Measurements from ENCODE around the gene AAGAB.
"Not testable (repeated sequence)": the region's sequence is repeated elsewhere in the genome, so short reads cannot be mapped to it uniquely, and the experiment has no call there.

The AAGAB gene

DNA sequence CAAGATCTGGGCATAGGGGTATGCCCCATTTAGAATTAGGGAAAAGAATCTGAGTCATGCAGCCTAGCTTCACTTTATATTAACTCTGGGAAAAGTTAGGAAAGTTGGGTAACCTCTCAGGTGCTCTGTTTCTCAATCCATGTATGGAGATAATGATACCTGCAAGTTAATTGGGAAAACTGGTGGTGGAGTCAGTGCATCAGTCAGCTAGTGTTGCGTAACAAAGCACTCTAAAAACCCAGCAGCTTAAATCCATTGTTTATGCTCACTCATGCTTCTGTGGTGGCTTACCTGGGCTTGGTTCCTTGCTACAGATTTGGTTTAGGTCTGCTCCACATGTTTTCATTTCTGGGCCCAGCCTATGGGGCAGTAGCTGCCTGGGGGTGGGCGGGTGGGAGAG is 98.0 kb downstream of the AAGAB start:
- Histone ChIP-seq H3K27me3 (replicated peaks; ENCODE audit: control insufficient read depth, insufficient read depth, low read length) (no peaks in the 10 kb centered on the region), H3K36me3 (ENCODE audit: control insufficient read depth, insufficient read depth, low read length) (no peaks in the 10 kb centered on the region; the same call in 1 of the 2 replicates), H3K4me3 (replicated peaks; ENCODE audit: low read depth, low read length) (no peak overlapping the region)
- TF ChIP-seq, protein P1, sequence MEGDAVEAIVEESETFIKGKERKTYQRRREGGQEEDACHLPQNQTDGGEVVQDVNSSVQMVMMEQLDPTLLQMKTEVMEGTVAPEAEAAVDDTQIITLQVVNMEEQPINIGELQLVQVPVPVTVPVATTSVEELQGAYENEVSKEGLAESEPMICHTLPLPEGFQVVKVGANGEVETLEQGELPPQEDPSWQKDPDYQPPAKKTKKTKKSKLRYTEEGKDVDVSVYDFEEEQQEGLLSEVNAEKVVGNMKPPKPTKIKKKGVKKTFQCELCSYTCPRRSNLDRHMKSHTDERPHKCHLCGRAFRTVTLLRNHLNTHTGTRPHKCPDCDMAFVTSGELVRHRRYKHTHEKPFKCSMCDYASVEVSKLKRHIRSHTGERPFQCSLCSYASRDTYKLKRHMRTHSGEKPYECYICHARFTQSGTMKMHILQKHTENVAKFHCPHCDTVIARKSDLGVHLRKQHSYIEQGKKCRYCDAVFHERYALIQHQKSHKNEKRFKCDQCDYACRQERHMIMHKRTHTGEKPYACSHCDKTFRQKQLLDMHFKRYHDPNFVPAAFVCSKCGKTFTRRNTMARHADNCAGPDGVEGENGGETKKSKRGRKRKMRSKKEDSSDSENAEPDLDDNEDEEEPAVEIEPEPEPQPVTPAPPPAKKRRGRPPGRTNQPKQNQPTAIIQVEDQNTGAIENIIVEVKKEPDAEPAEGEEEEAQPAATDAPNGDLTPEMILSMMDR (IDR thresholded peaks at IDR 0.05; ENCODE audit: insufficient read depth, low read length, poor library complexity, severe bottlenecking): no peak
- DNase-seq (ENCODE audit: extremely low read depth, insufficient read length): no peak

DNA sequence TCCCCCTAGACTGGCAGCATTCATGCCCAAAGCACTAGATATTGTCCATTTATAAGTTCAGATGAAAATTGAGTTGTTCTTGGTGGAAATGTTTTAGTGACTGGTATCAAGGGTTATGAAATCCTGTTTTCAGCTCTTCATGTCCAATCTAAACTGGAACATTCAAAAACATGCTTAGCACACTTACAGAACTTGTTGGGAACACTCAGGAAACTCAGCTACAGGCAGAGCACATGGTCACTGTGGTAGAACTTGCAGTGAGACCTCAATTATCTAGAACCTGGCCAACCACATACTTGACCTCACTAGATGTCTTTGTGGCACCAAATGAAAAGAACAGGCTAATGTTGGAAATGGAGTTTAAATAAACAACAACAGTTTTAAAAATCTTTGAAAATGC is 100.2 kb downstream of the AAGAB start:
- TF ChIP-seq, protein P1 (IDR thresholded peaks at IDR 0.05; ENCODE audit: insufficient read depth, low read length, poor library complexity, severe bottlenecking): no peak
- DNase-seq (ENCODE audit: extremely low read depth, insufficient read length): no peak
- no peak overlapping the region for H3K4me3 ChIP-seq (replicated peaks; ENCODE audit: low read depth, low read length)
- H3K36me3 ChIP-seq (ENCODE audit: control insufficient read depth, insufficient read depth, low read length): no peaks in the 10 kb centered on the region; the same call in 1 of the 2 replicates
- H3K27me3 ChIP-seq (replicated peaks; ENCODE audit: control insufficient read depth, insufficient read depth, low read length): no peaks in the 10 kb centered on the region

DNA sequence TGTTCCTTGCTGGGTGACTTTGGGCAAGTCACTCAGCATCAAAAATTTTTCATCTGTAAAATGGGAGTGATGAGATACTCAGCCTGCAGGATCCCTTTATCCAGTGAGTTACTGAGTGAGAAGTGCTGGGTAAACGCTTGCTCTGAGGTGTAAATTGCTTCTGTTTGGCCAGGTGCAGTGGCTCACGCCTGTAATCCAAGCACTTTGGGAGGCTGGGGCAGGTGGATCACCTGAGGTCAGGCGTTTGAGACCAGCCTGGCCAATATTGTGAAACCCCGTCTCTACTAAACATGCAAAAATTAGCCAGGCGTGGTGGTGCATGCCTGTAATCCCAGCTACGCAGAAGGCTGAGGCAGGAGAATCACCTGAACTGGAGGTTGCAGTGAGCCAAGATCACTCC is 101.4 kb downstream of the AAGAB start:
- H3K36me3 ChIP-seq (ENCODE audit: control insufficient read depth, insufficient read depth, low read length); H3K4me3 ChIP-seq (replicated peaks; ENCODE audit: low read depth, low read length); H3K27me3 ChIP-seq (replicated peaks; ENCODE audit: control insufficient read depth, insufficient read depth, low read length); DNase-seq (ENCODE audit: extremely low read depth, insufficient read length): not testable (repeated sequence)

DNA sequence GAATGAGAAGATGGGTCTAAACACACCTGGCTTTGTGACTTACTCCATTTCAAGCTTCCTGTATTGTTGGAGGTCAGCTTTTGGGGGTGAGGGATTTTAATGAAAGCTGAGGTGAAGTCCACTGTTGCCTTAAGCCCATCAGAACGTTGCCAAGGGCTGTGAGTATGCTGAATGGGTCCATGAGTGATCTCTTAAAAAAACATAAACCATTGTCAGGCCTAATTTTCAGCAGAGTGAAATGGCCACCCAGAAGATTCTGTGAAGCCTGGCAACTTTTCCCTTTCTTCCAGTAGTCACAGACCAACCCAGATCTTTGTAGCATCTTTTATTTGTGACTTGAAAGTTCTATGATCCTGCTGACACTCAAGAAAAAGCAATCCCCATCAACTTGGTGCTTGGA is 102.0 kb downstream of the AAGAB start:
- H3K27me3 ChIP-seq (replicated peaks; ENCODE audit: control insufficient read depth, insufficient read depth, low read length): no peaks in the 10 kb centered on the region
- TF ChIP-seq, protein P1 (IDR thresholded peaks at IDR 0.05; ENCODE audit: insufficient read depth, low read length, poor library complexity, severe bottlenecking): no peak
- H3K4me3 ChIP-seq (replicated peaks; ENCODE audit: low read depth, low read length): no peak overlapping the region
- DNase-seq (ENCODE audit: extremely low read depth, insufficient read length): no peak
- H3K36me3 ChIP-seq (ENCODE audit: control insufficient read depth, insufficient read depth, low read length): no peaks in the 10 kb centered on the region; the same call in 1 of the 2 replicates
